HG02840 (cell line): ENCODE data around the gene HRCT1.

Experiments
- ATAC-seq: cut with Tn5 transposase; IDR thresholded peaks from one replicate; pipeline ENCODE4 v1.9.1; 2021; ENCODE audit warnings: mild to moderate bottlenecking, moderate library complexity, moderate number of reproducible peaks; ENCODE audit not compliant: unreplicated experiment, low FRiP score

The HRCT1 gene

GRCh38 chr9:35939679-35940250 lies 33.8 kb downstream of the HRCT1 start:
- ATAC-seq: no peak

- no peak for ATAC-seq
These were observed 34.7 kb downstream of the HRCT1 start for GRCh38 chr9:35940458-35941407.

GRCh38 chr9:35942286-35942685 lies 36.3 kb downstream of the HRCT1 start:
- ATAC-seq: no peak

GRCh38 chr9:35944173-35944572 lies 38.2 kb downstream of the HRCT1 start:
- ATAC-seq: no peak

- ATAC-seq: no peak
These were observed 38.8 kb downstream of the HRCT1 start for GRCh38 chr9:35944841-35945240.

GRCh38 chr9:35945341-35946018 lies 39.5 kb downstream of the HRCT1 start:
- ATAC-seq: no peak

- no peak for ATAC-seq
These were observed 42.4 kb downstream of the HRCT1 start for GRCh38 chr9:35948451-35948850.

GRCh38 chr9:35948901-35949318 lies 42.9 kb downstream of the HRCT1 start:
- no peak for ATAC-seq

GRCh38 chr9:35951736-35952135 lies 45.7 kb downstream of the HRCT1 start:
- no peak for ATAC-seq

GRCh38 chr9:35952526-35953191 lies 46.7 kb downstream of the HRCT1 start:
- ATAC-seq: no peak

- ATAC-seq: no peak
These were observed 49.0 kb downstream of the HRCT1 start for GRCh38 chr9:35954942-35955546.

GRCh38 chr9:35956651-35957050 lies 50.6 kb downstream of the HRCT1 start:
- ATAC-seq: no peak
